Measurements from ENCODE around the gene HPN.
A peak's percentile ranks its signal among the peaks of the same experiment; 100 is the strongest.
"Not testable (repeated sequence)": the region's sequence is repeated elsewhere in the genome, so short reads cannot be mapped to it uniquely, and the experiment has no call there.

Gene HPN

GRCh38 chr19:35041548-35042055 is at the start of gene HPN:
Gene HPN, plus strand, starts transcription at chr19:35041721. Its CDS starts 786 bp downstream, at chr19:35042507.
- DNase-seq: peak; percentile 51

- not testable (repeated sequence) for DNase-seq
Observed at GRCh38 chr19:34992582-34992981, 48.9 kb upstream of the HPN start.

GRCh38 chr19:34994286-34994642 is 47.3 kb upstream of the HPN start:
- no peak for DNase-seq

- peak; percentile 70 for DNase-seq
Observed at GRCh38 chr19:34994643-34995541, 46.6 kb upstream of the HPN start.

- DNase-seq: no peak
Observed at GRCh38 chr19:34995551-34995950, 46.0 kb upstream of the HPN start.

GRCh38 chr19:34997071-34997617 is 44.4 kb upstream of the HPN start:
- no peak for DNase-seq

GRCh38 chr19:34998224-34998623 is 43.3 kb upstream of the HPN start:
- not testable (repeated sequence) for DNase-seq

GRCh38 chr19:34998777-34999497 is 42.6 kb upstream of the HPN start:
- no peak for DNase-seq

GRCh38 chr19:34999498-35000337 is 41.8 kb upstream of the HPN start, which contains the start of gene GRAMD1A:
Gene GRAMD1A, plus strand, starts transcription at chr19:35000323. Its CDS starts 156 bp downstream, at chr19:35000479.
- peak; percentile 75 for DNase-seq

GRCh38 chr19:35000338-35000646 is 41.2 kb upstream of the HPN start:
- DNase-seq: no peak

- peak; percentile 77 for DNase-seq
Observed at GRCh38 chr19:35000647-35001501, 40.6 kb upstream of the HPN start.

GRCh38 chr19:35002037-35002535 is 39.4 kb upstream of the HPN start:
- DNase-seq: no peak

- DNase-seq: no peak
Observed at GRCh38 chr19:35004517-35005255, 36.8 kb upstream of the HPN start.

- no peak for DNase-seq
Observed at GRCh38 chr19:35005256-35005977, 36.1 kb upstream of the HPN start.

- not testable (repeated sequence) for DNase-seq
Observed at GRCh38 chr19:35006007-35006341, 35.5 kb upstream of the HPN start.

- no peak for DNase-seq
Observed at GRCh38 chr19:35006342-35006998, 35.1 kb upstream of the HPN start.

- DNase-seq: no peak
Observed at GRCh38 chr19:35006999-35007365, 34.5 kb upstream of the HPN start.

GRCh38 chr19:35007427-35007826 is 34.1 kb upstream of the HPN start:
- not testable (repeated sequence) for DNase-seq

GRCh38 chr19:35008891-35009341 is 32.6 kb upstream of the HPN start:
- DNase-seq: no peak

All from NCI-H2029 (cell line).